ENCODE results near the gene SLC2A9.

GRCh38 chr4:9970399-9971011, 50.8 kb downstream of the SLC2A9 start:
- TF ChIP-seq EGR1 (IDR thresholded peaks at IDR 0.05; ENCODE audit: borderline replicate concordance, low read depth, low read length) (no peak), ATF3 (IDR thresholded peaks at IDR 0.05; ENCODE audit: insufficient read depth, low read depth, low read length) (no peak), SP1 (IDR thresholded peaks at IDR 0.05; ENCODE audit: low read depth, low read length) (no peak), SRF (IDR thresholded peaks at IDR 0.05; ENCODE audit: low read depth, low read length) (no peak), CTCF (IDR thresholded peaks at IDR 0.05; ENCODE audit: control extremely low read depth in 1 of 3, insufficient read depth in 1 of 3, low read depth in 1 of 3, low read length in 3 of 3) (no peak), POLR2A (IDR thresholded peaks at IDR 0.05; ENCODE audit: control extremely low read depth in 1 of 2, low read depth in 2 of 2, low read length in 2 of 2) (no peak), BRCA1 (IDR thresholded peaks at IDR 0.05; ENCODE audit: low read depth, low read length) (no peak), MAX (IDR thresholded peaks at IDR 0.05) (no peak), POLR2AphosphoS5 (IDR thresholded peaks at IDR 0.05; ENCODE audit: low read depth, low read length) (no peak), RAD21 (IDR thresholded peaks at IDR 0.05 in 1 of 2, conservative IDR thresholded peaks at IDR 0.05 in 1 of 2; ENCODE audit: low read depth in 2 of 2, low read length in 2 of 2) (no peak), YY1 (IDR thresholded peaks at IDR 0.05; ENCODE audit: low read depth, low read length) (no peak), EZH2 (IDR thresholded peaks at IDR 0.05; ENCODE audit: low read depth, low read length, severe bottlenecking) (no peak), SP2 (IDR thresholded peaks at IDR 0.05; ENCODE audit: low read length) (no peak), NANOG (IDR thresholded peaks at IDR 0.05; ENCODE audit: insufficient read depth, low read depth, low read length, poor library complexity, severe bottlenecking) (no peak)
